ENCODE data around the gene USP53. TPM values are rescaled to one million over a fixed set of nuclear protein-coding genes. Genes with fewer than 3 reads are reported as not detected.

Gene USP53
- 8.1 and 14.9 TPM in 2 replicates for polyA plus RNA-seq (2012; rRNA removed)
- 11.9 and 14.9 TPM in 2 replicates for polyA plus RNA-seq (2012; cell fraction: cytosol; rRNA removed)
- polyA plus RNA-seq (2012; cell fraction: nucleus; rRNA removed) = 14.0 and 32.6 TPM in 2 replicates

DNA sequence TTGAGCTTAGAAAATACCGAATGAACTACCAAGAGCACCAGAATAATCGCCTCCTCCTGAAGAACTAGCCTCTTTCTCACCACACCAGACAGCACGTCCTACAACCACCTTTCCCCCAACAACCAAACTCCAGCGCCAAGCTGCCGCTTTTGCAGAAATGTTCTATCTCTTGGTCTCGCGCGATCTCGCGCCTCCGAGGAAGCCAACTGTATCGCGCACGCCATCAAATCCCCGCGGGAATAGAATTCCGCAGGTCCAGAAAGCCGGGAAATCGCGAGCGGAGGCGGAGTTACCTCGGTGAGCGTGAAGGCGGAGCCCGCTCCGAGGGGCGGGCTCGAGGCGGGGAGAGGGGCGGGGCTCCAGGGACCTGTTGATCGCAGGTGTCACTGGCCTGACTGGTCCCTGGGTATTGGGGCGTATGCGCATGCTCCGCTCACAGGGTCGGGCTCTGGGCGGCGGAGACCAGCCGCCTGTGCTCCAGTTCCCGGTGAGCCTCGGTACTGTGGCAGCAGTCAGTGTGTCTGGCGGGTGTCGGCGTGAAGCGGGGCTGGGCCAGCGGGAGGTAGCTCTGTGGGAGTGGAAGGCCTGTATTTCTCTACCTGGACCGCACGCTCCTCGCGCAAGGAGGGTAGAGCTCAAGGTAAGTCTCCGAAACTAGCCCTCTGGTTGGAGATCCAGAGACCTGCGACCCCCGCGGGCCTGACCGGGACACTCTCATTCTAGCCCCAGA is at the start of gene USP53:
USP53 (plus strand) TSS at position 480 of the 730 bp plus-strand sequence. CDS start 27,047 bp downstream, outside the sequence.
- Histone ChIP-seq H2AFZ (ENCODE audit: low read depth) (peak within 1 kb of the TSS; percentile 85), H3K27me3 (ENCODE audit: insufficient read depth) (no peaks in the 10 kb centered on the region), H3F3A (replicated peaks; ENCODE audit: insufficient read depth) (peaks cover 28% of the 10 kb centered on the region), H3K27ac (ENCODE audit: low read depth in 2 of 2, low read length in 1 of 2) (peak within 1 kb of the TSS; percentile 92 to 94), H3K79me2 (ENCODE audit: insufficient read depth) (peaks cover 46% of the 10 kb centered on the region), H3K36me3 (replicated peaks in 1 of 2; ENCODE audit: control insufficient read depth in 1 of 2, insufficient read depth in 2 of 2, low read length in 1 of 2) (peaks cover 4 to 8% of the 10 kb centered on the region in 2 experiments), H3K4me3 (ENCODE audit: low read depth in 2 of 2, low read length in 1 of 2) (peak within 1 kb of the TSS; percentile 93 to 94), H3K9me3 (no peaks in the 10 kb centered on the region), H4K20me1 (ENCODE audit: insufficient read depth) (no peaks in the 10 kb centered on the region), H3K4me1 (ENCODE audit: control insufficient read depth in 1 of 2, insufficient read depth in 2 of 2, low read depth in 1 of 2, low read length in 1 of 2) (peaks cover 6 to 11% of the 10 kb centered on the region in 2 experiments), H3K9me2 (no peaks in the 10 kb centered on the region), H3K9ac (peak within 1 kb of the TSS; percentile 80), H3K4me2 (peak within 1 kb of the TSS; percentile 87)
- TF ChIP-seq, protein P1, sequence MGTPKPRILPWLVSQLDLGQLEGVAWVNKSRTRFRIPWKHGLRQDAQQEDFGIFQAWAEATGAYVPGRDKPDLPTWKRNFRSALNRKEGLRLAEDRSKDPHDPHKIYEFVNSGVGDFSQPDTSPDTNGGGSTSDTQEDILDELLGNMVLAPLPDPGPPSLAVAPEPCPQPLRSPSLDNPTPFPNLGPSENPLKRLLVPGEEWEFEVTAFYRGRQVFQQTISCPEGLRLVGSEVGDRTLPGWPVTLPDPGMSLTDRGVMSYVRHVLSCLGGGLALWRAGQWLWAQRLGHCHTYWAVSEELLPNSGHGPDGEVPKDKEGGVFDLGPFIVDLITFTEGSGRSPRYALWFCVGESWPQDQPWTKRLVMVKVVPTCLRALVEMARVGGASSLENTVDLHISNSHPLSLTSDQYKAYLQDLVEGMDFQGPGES (IDR thresholded peaks at IDR 0.05; ENCODE audit: low read depth, low read length) = peak; percentile 1; the same call in 1 of the 2 replicates
- TF ChIP-seq RCOR1 (IDR thresholded peaks at IDR 0.05; ENCODE audit: low read length) (no peak), FOXM1 (IDR thresholded peaks at IDR 0.05; ENCODE audit: low read depth) (no peak), RXRA (IDR thresholded peaks at IDR 0.05; ENCODE audit: borderline replicate concordance, low read depth) (no peak), NRF1 (IDR thresholded peaks at IDR 0.05; ENCODE audit: low read depth, low read length) (peak; percentile 78), TEAD4 (IDR thresholded peaks at IDR 0.05; ENCODE audit: borderline replicate concordance, insufficient read depth) (no peak), SMC3 (IDR thresholded peaks at IDR 0.05; ENCODE audit: low read depth, low read length) (no peak), NFIC (IDR thresholded peaks at IDR 0.05; ENCODE audit: borderline replicate concordance) (no peak), MXI1 (IDR thresholded peaks at IDR 0.05; ENCODE audit: low read depth, low read length) (peak; percentile 17; the same call in 1 of the 2 replicates), ELF1 (IDR thresholded peaks at IDR 0.05) (peak; percentile 3; the same call in 1 of the 2 replicates), SIN3A (IDR thresholded peaks at IDR 0.05; ENCODE audit: borderline replicate concordance, low read depth, low read length) (peak; percentile 85; the same call in 1 of the 2 replicates), POLR2AphosphoS5 (IDR thresholded peaks at IDR 0.05; ENCODE audit: low read depth, low read length) (peak; percentile 97), TAF1 (IDR thresholded peaks at IDR 0.05; ENCODE audit: borderline replicate concordance, low read depth, low read length) (peak; percentile 85), RAD21 (IDR thresholded peaks at IDR 0.05; ENCODE audit: low read length) (no peak), GABPA (IDR thresholded peaks at IDR 0.05; ENCODE audit: low read depth) (no peak), YY1 (IDR thresholded peaks at IDR 0.05; ENCODE audit: low read depth) (peak; percentile 41; the same call in 1 of the 2 replicates), TCF12 (IDR thresholded peaks at IDR 0.05) (no peak), GATA2 (CRISPR knock-in tag; IDR thresholded peaks at IDR 0.05) (peak; percentile 69), CHD2 (IDR thresholded peaks at IDR 0.05; ENCODE audit: low read length, partially characterized antibody) (peak; percentile 99), FOXJ3 (CRISPR knock-in tag; IDR thresholded peaks at IDR 0.05) (no peak)
- TF ChIP-seq, protein P2, sequence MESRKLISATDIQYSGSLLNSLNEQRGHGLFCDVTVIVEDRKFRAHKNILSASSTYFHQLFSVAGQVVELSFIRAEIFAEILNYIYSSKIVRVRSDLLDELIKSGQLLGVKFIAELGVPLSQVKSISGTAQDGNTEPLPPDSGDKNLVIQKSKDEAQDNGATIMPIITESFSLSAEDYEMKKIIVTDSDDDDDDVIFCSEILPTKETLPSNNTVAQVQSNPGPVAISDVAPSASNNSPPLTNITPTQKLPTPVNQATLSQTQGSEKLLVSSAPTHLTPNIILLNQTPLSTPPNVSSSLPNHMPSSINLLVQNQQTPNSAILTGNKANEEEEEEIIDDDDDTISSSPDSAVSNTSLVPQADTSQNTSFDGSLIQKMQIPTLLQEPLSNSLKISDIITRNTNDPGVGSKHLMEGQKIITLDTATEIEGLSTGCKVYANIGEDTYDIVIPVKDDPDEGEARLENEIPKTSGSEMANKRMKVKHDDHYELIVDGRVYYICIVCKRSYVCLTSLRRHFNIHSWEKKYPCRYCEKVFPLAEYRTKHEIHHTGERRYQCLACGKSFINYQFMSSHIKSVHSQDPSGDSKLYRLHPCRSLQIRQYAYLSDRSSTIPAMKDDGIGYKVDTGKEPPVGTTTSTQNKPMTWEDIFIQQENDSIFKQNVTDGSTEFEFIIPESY (IDR thresholded peaks at IDR 0.05; ENCODE audit: borderline replicate concordance, low read depth) = peak; percentile 98
- TF ChIP-seq, protein P3, sequence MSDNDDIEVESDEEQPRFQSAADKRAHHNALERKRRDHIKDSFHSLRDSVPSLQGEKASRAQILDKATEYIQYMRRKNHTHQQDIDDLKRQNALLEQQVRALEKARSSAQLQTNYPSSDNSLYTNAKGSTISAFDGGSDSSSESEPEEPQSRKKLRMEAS (IDR thresholded peaks at IDR 0.05; ENCODE audit: low read depth) = peak; percentile 82
- TF ChIP-seq, protein P4, sequence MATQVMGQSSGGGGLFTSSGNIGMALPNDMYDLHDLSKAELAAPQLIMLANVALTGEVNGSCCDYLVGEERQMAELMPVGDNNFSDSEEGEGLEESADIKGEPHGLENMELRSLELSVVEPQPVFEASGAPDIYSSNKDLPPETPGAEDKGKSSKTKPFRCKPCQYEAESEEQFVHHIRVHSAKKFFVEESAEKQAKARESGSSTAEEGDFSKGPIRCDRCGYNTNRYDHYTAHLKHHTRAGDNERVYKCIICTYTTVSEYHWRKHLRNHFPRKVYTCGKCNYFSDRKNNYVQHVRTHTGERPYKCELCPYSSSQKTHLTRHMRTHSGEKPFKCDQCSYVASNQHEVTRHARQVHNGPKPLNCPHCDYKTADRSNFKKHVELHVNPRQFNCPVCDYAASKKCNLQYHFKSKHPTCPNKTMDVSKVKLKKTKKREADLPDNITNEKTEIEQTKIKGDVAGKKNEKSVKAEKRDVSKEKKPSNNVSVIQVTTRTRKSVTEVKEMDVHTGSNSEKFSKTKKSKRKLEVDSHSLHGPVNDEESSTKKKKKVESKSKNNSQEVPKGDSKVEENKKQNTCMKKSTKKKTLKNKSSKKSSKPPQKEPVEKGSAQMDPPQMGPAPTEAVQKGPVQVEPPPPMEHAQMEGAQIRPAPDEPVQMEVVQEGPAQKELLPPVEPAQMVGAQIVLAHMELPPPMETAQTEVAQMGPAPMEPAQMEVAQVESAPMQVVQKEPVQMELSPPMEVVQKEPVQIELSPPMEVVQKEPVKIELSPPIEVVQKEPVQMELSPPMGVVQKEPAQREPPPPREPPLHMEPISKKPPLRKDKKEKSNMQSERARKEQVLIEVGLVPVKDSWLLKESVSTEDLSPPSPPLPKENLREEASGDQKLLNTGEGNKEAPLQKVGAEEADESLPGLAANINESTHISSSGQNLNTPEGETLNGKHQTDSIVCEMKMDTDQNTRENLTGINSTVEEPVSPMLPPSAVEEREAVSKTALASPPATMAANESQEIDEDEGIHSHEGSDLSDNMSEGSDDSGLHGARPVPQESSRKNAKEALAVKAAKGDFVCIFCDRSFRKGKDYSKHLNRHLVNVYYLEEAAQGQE (IDR thresholded peaks at IDR 0.05; ENCODE audit: low read depth, low read length) = 0 out of 2 replicates have a peak, but pooled peaks have one; percentile 46
- WGBS (ENCODE audit: low lambda C conversion rate) = 4% methylated on average over 10 of the region's 55 CpGs
- POLR2A ChIA-PET = interaction anchor here (0.6 kb wide), 1 partner anchor 59 kb away, joined by 5 read pairs; no protein-coding TSS in a partner anchor
- CTCF ChIA-PET = interaction anchor here (0.9 to 2.5 kb wide), 9 partner anchors 9 to 230 kb away, joined by 3 to 13 read pairs (median 3); no protein-coding TSS in a partner anchor
- DNase-seq = peak; percentile 97

All from SK-N-SH (cell line).